GM18909 (cell line): ENCODE data around the gene SLC25A26.
"Not testable (repeated sequence)": the region's sequence is repeated elsewhere in the genome, so short reads cannot be mapped to it uniquely, and the experiment has no call there.

Experiments used
- ATAC-seq: cut with Tn5 transposase; IDR thresholded peaks from one replicate; pipeline ENCODE4 v1.9.1; 2021; ENCODE audit warnings: mild to moderate bottlenecking; ENCODE audit not compliant: unreplicated experiment, poor library complexity

SLC25A26 gene

GRCh38 chr3:66224220-66224619 lies 3.4 kb downstream of the SLC25A26 start:
- ATAC-seq: no peak

- ATAC-seq: not testable (repeated sequence)
Measured at GRCh38 chr3:66226093-66226492, 5.3 kb downstream of the SLC25A26 start.

- ATAC-seq: no peak
Measured at GRCh38 chr3:66227051-66227450, 6.2 kb downstream of the SLC25A26 start.

GRCh38 chr3:66227915-66228314 lies 7.1 kb downstream of the SLC25A26 start:
- no peak for ATAC-seq

GRCh38 chr3:66228707-66229106 lies 7.9 kb downstream of the SLC25A26 start:
- no peak for ATAC-seq

GRCh38 chr3:66229931-66230330 lies 9.1 kb downstream of the SLC25A26 start:
- ATAC-seq: no peak

- ATAC-seq: no peak
Measured at GRCh38 chr3:66233033-66233432, 12.2 kb downstream of the SLC25A26 start.

- ATAC-seq: no peak
Measured at GRCh38 chr3:66236281-66236680, 15.5 kb downstream of the SLC25A26 start.

- no peak for ATAC-seq
Measured at GRCh38 chr3:66237552-66237951, 16.8 kb downstream of the SLC25A26 start.

- ATAC-seq: no peak
Measured at GRCh38 chr3:66239513-66240123, 18.8 kb downstream of the SLC25A26 start.

GRCh38 chr3:66241466-66241865 lies 20.7 kb downstream of the SLC25A26 start:
- ATAC-seq: no peak

GRCh38 chr3:66242788-66243464 lies 22.1 kb downstream of the SLC25A26 start:
- ATAC-seq: no peak

GRCh38 chr3:66248641-66249040 lies 27.8 kb downstream of the SLC25A26 start:
- no peak for ATAC-seq

GRCh38 chr3:66253790-66254620 lies 33.2 kb downstream of the SLC25A26 start:
- no peak for ATAC-seq

- no peak for ATAC-seq
Measured at GRCh38 chr3:66255865-66256264, 35.1 kb downstream of the SLC25A26 start.

GRCh38 chr3:66256806-66257205 lies 36.0 kb downstream of the SLC25A26 start:
- ATAC-seq: no peak

GRCh38 chr3:66259566-66260255 lies 38.9 kb downstream of the SLC25A26 start:
- ATAC-seq: no peak

GRCh38 chr3:66260431-66260830 lies 39.6 kb downstream of the SLC25A26 start:
- ATAC-seq: no peak

GRCh38 chr3:66261355-66261754 lies 40.6 kb downstream of the SLC25A26 start:
- no peak for ATAC-seq

GRCh38 chr3:66265649-66266048 lies 44.8 kb downstream of the SLC25A26 start:
- ATAC-seq: no peak

- no peak for ATAC-seq
Measured at GRCh38 chr3:66266551-66266950, 45.8 kb downstream of the SLC25A26 start.
